ENCODE results near the gene CEP164. TPM values are rescaled to one million over a fixed set of nuclear protein-coding genes. Genes with fewer than 3 reads are reported as not detected.
"Not testable (repeated sequence)": the region's sequence is repeated elsewhere in the genome, so short reads cannot be mapped to it uniquely, and the experiment has no call there.

The CEP164 gene
- total RNA-seq, 1 experiment from 2014 or later = 22.2 TPM

DNA sequence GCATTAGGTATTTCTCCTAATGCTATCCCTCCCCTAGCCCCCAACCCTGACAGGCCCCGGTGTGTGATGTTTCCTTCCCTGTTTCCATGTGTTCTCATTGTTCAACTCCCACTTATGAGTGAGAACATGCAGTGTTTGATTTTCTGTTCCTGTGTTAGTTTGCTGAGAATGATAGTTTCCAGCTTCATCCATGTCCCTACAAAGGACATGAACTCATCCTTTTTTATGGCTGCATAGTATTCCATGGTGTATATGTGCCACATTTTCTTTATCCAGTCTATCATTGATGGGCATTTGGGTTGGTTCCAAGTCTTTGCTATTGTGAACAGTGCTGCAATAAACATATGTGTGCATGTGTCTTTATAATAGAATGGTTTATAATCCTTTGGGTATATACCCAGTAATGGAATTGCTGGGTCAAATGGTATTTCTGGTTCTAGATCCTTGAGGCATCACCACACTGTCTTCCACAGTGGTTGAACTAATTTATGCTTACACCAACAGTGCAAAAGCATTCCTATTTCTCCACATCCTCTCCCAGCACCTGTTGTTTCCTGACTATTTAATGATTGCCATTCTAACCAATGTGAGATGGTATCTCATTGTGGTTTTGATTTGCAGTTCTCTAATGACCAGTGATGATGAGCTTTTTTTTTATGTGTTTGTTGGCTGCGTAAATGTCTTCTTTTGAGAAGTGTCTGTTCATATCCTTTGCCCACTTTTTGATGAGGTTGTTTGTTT is 71.6 kb downstream of the CEP164 start:
- POLR2A ChIA-PET; RAD21 ChIA-PET (ENCODE audit: low non-redundant PET in 1 of 2, low total read pairs in 2 of 2, uncharacterized antibody in 2 of 2, unreplicated experiment in 2 of 2); H4K20me1 ChIP-seq (ENCODE audit: insufficient read depth); H3K9me2 ChIP-seq (ENCODE audit: insufficient read depth); H2AFZ ChIP-seq (ENCODE audit: low read depth, low read length, poor library complexity, severe bottlenecking); H3K27ac ChIP-seq (ENCODE audit: low read depth, low read length); H3K9me3 ChIP-seq (ENCODE audit: control insufficient read depth in 1 of 2, insufficient read depth in 1 of 2, low read depth in 1 of 2, low read length in 2 of 2); ATAC-seq; H3K9ac ChIP-seq (ENCODE audit: low read length); H3K4me1 ChIP-seq (ENCODE audit: control insufficient read depth in 1 of 2, insufficient read depth in 2 of 2, low read length in 2 of 2); DNase-seq (ENCODE audit: low read depth, low spot score); H3K4me3 ChIP-seq (replicated peaks in 1 of 2; ENCODE audit: low read depth in 1 of 2, low read length in 2 of 2); H3K27me3 ChIP-seq (ENCODE audit: insufficient read depth, low read length); H3K79me2 ChIP-seq (ENCODE audit: insufficient read depth, low read length); H3K4me2 ChIP-seq (ENCODE audit: low read length); CTCF ChIA-PET; intact Hi-C loops (cut with micrococcal nuclease); BruUV-seq (replicated peaks): not testable (repeated sequence)
- peaks cover 0 to 15% of the 10 kb centered on the region in 2 experiments; a peak in 3 of 4 replicates for H3K36me3 ChIP-seq (ENCODE audit: control insufficient read depth in 1 of 2, insufficient read depth in 2 of 2, low read length in 2 of 2)

DNA sequence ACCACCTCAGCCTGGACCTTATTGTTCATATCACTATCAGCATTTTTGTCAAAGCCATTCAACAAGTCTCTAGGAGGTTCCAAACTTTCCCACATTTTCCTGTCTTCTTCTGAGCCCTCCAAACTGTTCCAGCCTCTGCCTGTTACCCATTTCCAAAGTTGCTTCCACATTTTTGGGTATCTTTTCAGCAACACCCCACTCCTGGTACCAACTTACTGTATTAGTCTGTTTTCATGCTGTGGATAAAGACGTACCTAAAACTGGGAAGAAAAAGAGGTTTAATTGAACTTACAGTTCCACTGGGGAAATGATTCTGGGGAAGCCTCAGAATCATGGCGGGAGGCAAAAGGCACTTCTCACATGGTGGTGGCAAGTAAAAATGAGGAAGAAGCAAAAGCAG is 78.2 kb downstream of the CEP164 start:
- CTCF ChIA-PET = not testable (repeated sequence)

DNA sequence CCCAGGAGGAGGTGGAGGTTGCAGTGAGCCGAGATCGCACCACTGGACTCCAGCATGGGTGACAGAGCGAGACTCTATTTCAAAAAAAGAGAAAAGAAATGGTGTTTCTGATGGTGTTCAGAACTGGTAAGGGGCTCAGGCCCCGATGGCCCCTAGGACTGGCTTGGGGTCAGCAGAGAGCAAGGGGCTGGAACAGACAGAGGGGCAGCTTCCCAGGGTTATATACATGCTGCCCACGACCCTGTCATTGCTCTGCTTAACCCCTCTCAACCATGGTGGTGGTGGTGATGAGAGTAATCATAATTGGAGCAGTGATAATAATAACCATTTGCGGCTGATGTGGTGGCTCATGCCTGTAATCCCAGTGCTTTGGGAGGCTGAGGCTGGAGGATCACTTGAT is 79.4 kb downstream of the CEP164 start:
- H3K79me2 ChIP-seq (ENCODE audit: insufficient read depth, low read length) = no peaks in the 10 kb centered on the region
- DNase-seq (ENCODE audit: low read depth, low spot score) = no peak
- H3K4me1 ChIP-seq (ENCODE audit: control insufficient read depth in 1 of 2, insufficient read depth in 2 of 2, low read length in 2 of 2) = no peaks in the 10 kb centered on the region
- H3K36me3 ChIP-seq (ENCODE audit: control insufficient read depth in 1 of 2, insufficient read depth in 2 of 2, low read length in 2 of 2) = 0 out of 4 replicates have a peak, but pooled peaks cover 0 to 2% of the 10 kb centered on the region in 2 experiments
- H3K9me2 ChIP-seq (ENCODE audit: insufficient read depth) = no peaks in the 10 kb centered on the region
- intact Hi-C loops (cut with micrococcal nuclease) = no loop called here
- no peaks in the 10 kb centered on the region for H3K27me3 ChIP-seq (ENCODE audit: insufficient read depth, low read length)
- no peak overlapping the region for H3K4me3 ChIP-seq (replicated peaks in 1 of 2; ENCODE audit: low read depth in 1 of 2, low read length in 2 of 2)
- BruUV-seq (replicated peaks) = no TSS peak
- CTCF ChIA-PET = no interaction called here
- no peak for ATAC-seq
- POLR2A ChIA-PET = no interaction called here
- no peak overlapping the region for H3K4me2 ChIP-seq (ENCODE audit: low read length)
- no peaks in the 10 kb centered on the region for H4K20me1 ChIP-seq (ENCODE audit: insufficient read depth)
- RAD21 ChIA-PET (ENCODE audit: low non-redundant PET in 1 of 2, low total read pairs in 2 of 2, uncharacterized antibody in 2 of 2, unreplicated experiment in 2 of 2) = no interaction called here
- no peak overlapping the region for H3K9ac ChIP-seq (ENCODE audit: low read length)
- H3K9me3 ChIP-seq (ENCODE audit: control insufficient read depth in 1 of 2, insufficient read depth in 1 of 2, low read depth in 1 of 2, low read length in 2 of 2) = no peaks in the 10 kb centered on the region
- H3K27ac ChIP-seq (ENCODE audit: low read depth, low read length) = no peak overlapping the region
- no peak overlapping the region for H2AFZ ChIP-seq (ENCODE audit: low read depth, low read length, poor library complexity, severe bottlenecking)
- TF ChIP-seq SIN3A (IDR thresholded peaks at IDR 0.05; ENCODE audit: low read depth) = no peak
- TF ChIP-seq, protein P1, sequence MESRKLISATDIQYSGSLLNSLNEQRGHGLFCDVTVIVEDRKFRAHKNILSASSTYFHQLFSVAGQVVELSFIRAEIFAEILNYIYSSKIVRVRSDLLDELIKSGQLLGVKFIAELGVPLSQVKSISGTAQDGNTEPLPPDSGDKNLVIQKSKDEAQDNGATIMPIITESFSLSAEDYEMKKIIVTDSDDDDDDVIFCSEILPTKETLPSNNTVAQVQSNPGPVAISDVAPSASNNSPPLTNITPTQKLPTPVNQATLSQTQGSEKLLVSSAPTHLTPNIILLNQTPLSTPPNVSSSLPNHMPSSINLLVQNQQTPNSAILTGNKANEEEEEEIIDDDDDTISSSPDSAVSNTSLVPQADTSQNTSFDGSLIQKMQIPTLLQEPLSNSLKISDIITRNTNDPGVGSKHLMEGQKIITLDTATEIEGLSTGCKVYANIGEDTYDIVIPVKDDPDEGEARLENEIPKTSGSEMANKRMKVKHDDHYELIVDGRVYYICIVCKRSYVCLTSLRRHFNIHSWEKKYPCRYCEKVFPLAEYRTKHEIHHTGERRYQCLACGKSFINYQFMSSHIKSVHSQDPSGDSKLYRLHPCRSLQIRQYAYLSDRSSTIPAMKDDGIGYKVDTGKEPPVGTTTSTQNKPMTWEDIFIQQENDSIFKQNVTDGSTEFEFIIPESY (IDR thresholded peaks at IDR 0.05; ENCODE audit: extremely low read depth, insufficient replicate concordance, low read length) = no peak
- no peak for TF ChIP-seq YY1 (IDR thresholded peaks at IDR 0.05; ENCODE audit: extremely low read depth, insufficient replicate concordance, low read depth, low read length)
- TF ChIP-seq, protein P2, sequence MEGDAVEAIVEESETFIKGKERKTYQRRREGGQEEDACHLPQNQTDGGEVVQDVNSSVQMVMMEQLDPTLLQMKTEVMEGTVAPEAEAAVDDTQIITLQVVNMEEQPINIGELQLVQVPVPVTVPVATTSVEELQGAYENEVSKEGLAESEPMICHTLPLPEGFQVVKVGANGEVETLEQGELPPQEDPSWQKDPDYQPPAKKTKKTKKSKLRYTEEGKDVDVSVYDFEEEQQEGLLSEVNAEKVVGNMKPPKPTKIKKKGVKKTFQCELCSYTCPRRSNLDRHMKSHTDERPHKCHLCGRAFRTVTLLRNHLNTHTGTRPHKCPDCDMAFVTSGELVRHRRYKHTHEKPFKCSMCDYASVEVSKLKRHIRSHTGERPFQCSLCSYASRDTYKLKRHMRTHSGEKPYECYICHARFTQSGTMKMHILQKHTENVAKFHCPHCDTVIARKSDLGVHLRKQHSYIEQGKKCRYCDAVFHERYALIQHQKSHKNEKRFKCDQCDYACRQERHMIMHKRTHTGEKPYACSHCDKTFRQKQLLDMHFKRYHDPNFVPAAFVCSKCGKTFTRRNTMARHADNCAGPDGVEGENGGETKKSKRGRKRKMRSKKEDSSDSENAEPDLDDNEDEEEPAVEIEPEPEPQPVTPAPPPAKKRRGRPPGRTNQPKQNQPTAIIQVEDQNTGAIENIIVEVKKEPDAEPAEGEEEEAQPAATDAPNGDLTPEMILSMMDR (IDR thresholded peaks at IDR 0.05 in 2 of 3, conservative IDR thresholded peaks at IDR 0.05 in 1 of 3; ENCODE audit: borderline replicate concordance in 1 of 3, insufficient read depth in 1 of 3, low read depth in 2 of 3, low read length in 2 of 3) = no peak
- TF ChIP-seq EZH2phosphoT487 (IDR thresholded peaks at IDR 0.05; ENCODE audit: borderline replicate concordance) = no peak
- TF ChIP-seq, protein P3, sequence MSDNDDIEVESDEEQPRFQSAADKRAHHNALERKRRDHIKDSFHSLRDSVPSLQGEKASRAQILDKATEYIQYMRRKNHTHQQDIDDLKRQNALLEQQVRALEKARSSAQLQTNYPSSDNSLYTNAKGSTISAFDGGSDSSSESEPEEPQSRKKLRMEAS (IDR thresholded peaks at IDR 0.05) = no peak

More for the DNA sequence above, 78.2 kb downstream of the CEP164 start:
- RAD21 ChIA-PET (ENCODE audit: low non-redundant PET in 1 of 2, low total read pairs in 2 of 2, uncharacterized antibody in 2 of 2, unreplicated experiment in 2 of 2); ATAC-seq; POLR2A ChIA-PET; BruUV-seq (replicated peaks); H3K9ac ChIP-seq (ENCODE audit: low read length); H3K79me2 ChIP-seq (ENCODE audit: insufficient read depth, low read length); DNase-seq (ENCODE audit: low read depth, low spot score); H3K9me2 ChIP-seq (ENCODE audit: insufficient read depth); H4K20me1 ChIP-seq (ENCODE audit: insufficient read depth); H3K27ac ChIP-seq (ENCODE audit: low read depth, low read length); H3K27me3 ChIP-seq (ENCODE audit: insufficient read depth, low read length); H2AFZ ChIP-seq (ENCODE audit: low read depth, low read length, poor library complexity, severe bottlenecking); H3K36me3 ChIP-seq (ENCODE audit: control insufficient read depth in 1 of 2, insufficient read depth in 2 of 2, low read length in 2 of 2); H3K4me1 ChIP-seq (ENCODE audit: control insufficient read depth in 1 of 2, insufficient read depth in 2 of 2, low read length in 2 of 2); H3K4me3 ChIP-seq (replicated peaks in 1 of 2; ENCODE audit: low read depth in 1 of 2, low read length in 2 of 2); intact Hi-C loops (cut with micrococcal nuclease); H3K4me2 ChIP-seq (ENCODE audit: low read length); H3K9me3 ChIP-seq (ENCODE audit: control insufficient read depth in 1 of 2, insufficient read depth in 1 of 2, low read depth in 1 of 2, low read length in 2 of 2): not testable (repeated sequence)
